GM18861 (cell line): ENCODE results near the gene FAM107A.
"Not testable (repeated sequence)": the region's sequence is repeated elsewhere in the genome, so short reads cannot be mapped to it uniquely, and the experiment has no call there.

Source experiments
- ATAC-seq: cut with Tn5 transposase; IDR thresholded peaks from one replicate; pipeline ENCODE4 v1.9.1; 2021; ENCODE audit not compliant: unreplicated experiment

FAM107A gene

GRCh38 chr3:58537412-58538301 is 39.5 kb downstream of the FAM107A start:
- no peak for ATAC-seq

- no peak for ATAC-seq
These were observed 40.4 kb downstream of the FAM107A start, which contains the start of gene ACOX2 for GRCh38 chr3:58536501-58537411. TSS of gene ACOX2 (minus strand) at chr3:58537190. CDS start at chr3:58535106, 2,084 bp downstream.

GRCh38 chr3:58535531-58536500 is 41.4 kb downstream of the FAM107A start:
- ATAC-seq = no peak

- ATAC-seq = no peak
These were observed 42.3 kb downstream of the FAM107A start for GRCh38 chr3:58534592-58535494.

GRCh38 chr3:58532794-58533220 is 44.4 kb downstream of the FAM107A start:
- ATAC-seq = peak; percentile 98

GRCh38 chr3:58531956-58532355 is 45.2 kb downstream of the FAM107A start:
- ATAC-seq = no peak

- ATAC-seq = no peak
These were observed 45.6 kb downstream of the FAM107A start for GRCh38 chr3:58531555-58531954.

- no peak for ATAC-seq
These were observed 46.8 kb downstream of the FAM107A start for GRCh38 chr3:58530354-58530865.

GRCh38 chr3:58529516-58530353 is 47.5 kb downstream of the FAM107A start:
- no peak for ATAC-seq

- no peak for ATAC-seq
These were observed 48.6 kb downstream of the FAM107A start for GRCh38 chr3:58528629-58529028.

- not testable (repeated sequence) for ATAC-seq
These were observed 49.8 kb downstream of the FAM107A start for GRCh38 chr3:58527440-58527839.

- ATAC-seq = no peak
These were observed 50.7 kb downstream of the FAM107A start for GRCh38 chr3:58526515-58526957.

GRCh38 chr3:58524326-58524888 is 52.8 kb downstream of the FAM107A start:
- no peak for ATAC-seq

GRCh38 chr3:58522759-58523425 is 54.3 kb downstream of the FAM107A start:
- ATAC-seq = no peak

- ATAC-seq = no peak
These were observed 55.1 kb downstream of the FAM107A start for GRCh38 chr3:58521917-58522631.

- ATAC-seq = no peak
These were observed 55.9 kb downstream of the FAM107A start for GRCh38 chr3:58521336-58521670.
